Measurements from ENCODE around the gene RBP3. TPM values are rescaled to one million over a fixed set of nuclear protein-coding genes. Genes with fewer than 3 reads are reported as not detected.
A peak's percentile ranks its signal among the peaks of the same experiment; 100 is the strongest.

RBP3 gene
- polyA plus RNA-seq, 1 donor from 2014 or later = not detected

- Histone ChIP-seq H3K36me3 (ENCODE audit: insufficient read depth, low read length) (no peaks in the 10 kb centered on the region), H3K27ac (ENCODE audit: low read length) (no peak overlapping the region), H3F3A (ENCODE audit: insufficient read depth, low read length, poor library complexity, severe bottlenecking) (no peaks in the 10 kb centered on the region), H4K20me1 (ENCODE audit: insufficient read depth) (no peaks in the 10 kb centered on the region), H3K27me3 (ENCODE audit: insufficient read depth, low read depth, low read length) (no peaks in the 10 kb centered on the region), H3K79me2 (replicated peaks; ENCODE audit: insufficient read depth, low read length) (no peaks in the 10 kb centered on the region), H3K9me2 (ENCODE audit: insufficient read depth, low read length) (no peaks in the 10 kb centered on the region), H2AFZ (ENCODE audit: low read depth, low read length) (no peak overlapping the region), H3K4me3 (ENCODE audit: low read length) (no peak overlapping the region), H3K9me3 (ENCODE audit: low read length) (no peaks in the 10 kb centered on the region), H3K4me2 (ENCODE audit: low read length) (no peak overlapping the region), H3K9ac (ENCODE audit: low read length) (no peak overlapping the region)
- no peak for TF ChIP-seq TAF1 (IDR thresholded peaks at IDR 0.05; ENCODE audit: low read depth)
- no peak for TF ChIP-seq EZH2 (IDR thresholded peaks at IDR 0.05; ENCODE audit: borderline replicate concordance, insufficient read depth, low read length, poor library complexity, severe bottlenecking)
- no peak for TF ChIP-seq EP300 (conservative IDR thresholded peaks at IDR 0.05; ENCODE audit: poor library complexity, severe bottlenecking)
- TF ChIP-seq, protein P1, sequence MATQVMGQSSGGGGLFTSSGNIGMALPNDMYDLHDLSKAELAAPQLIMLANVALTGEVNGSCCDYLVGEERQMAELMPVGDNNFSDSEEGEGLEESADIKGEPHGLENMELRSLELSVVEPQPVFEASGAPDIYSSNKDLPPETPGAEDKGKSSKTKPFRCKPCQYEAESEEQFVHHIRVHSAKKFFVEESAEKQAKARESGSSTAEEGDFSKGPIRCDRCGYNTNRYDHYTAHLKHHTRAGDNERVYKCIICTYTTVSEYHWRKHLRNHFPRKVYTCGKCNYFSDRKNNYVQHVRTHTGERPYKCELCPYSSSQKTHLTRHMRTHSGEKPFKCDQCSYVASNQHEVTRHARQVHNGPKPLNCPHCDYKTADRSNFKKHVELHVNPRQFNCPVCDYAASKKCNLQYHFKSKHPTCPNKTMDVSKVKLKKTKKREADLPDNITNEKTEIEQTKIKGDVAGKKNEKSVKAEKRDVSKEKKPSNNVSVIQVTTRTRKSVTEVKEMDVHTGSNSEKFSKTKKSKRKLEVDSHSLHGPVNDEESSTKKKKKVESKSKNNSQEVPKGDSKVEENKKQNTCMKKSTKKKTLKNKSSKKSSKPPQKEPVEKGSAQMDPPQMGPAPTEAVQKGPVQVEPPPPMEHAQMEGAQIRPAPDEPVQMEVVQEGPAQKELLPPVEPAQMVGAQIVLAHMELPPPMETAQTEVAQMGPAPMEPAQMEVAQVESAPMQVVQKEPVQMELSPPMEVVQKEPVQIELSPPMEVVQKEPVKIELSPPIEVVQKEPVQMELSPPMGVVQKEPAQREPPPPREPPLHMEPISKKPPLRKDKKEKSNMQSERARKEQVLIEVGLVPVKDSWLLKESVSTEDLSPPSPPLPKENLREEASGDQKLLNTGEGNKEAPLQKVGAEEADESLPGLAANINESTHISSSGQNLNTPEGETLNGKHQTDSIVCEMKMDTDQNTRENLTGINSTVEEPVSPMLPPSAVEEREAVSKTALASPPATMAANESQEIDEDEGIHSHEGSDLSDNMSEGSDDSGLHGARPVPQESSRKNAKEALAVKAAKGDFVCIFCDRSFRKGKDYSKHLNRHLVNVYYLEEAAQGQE (IDR thresholded peaks at IDR 0.05; ENCODE audit: borderline replicate concordance) = no peak
- TF ChIP-seq, protein P2, sequence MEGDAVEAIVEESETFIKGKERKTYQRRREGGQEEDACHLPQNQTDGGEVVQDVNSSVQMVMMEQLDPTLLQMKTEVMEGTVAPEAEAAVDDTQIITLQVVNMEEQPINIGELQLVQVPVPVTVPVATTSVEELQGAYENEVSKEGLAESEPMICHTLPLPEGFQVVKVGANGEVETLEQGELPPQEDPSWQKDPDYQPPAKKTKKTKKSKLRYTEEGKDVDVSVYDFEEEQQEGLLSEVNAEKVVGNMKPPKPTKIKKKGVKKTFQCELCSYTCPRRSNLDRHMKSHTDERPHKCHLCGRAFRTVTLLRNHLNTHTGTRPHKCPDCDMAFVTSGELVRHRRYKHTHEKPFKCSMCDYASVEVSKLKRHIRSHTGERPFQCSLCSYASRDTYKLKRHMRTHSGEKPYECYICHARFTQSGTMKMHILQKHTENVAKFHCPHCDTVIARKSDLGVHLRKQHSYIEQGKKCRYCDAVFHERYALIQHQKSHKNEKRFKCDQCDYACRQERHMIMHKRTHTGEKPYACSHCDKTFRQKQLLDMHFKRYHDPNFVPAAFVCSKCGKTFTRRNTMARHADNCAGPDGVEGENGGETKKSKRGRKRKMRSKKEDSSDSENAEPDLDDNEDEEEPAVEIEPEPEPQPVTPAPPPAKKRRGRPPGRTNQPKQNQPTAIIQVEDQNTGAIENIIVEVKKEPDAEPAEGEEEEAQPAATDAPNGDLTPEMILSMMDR (IDR thresholded peaks at IDR 0.05; ENCODE audit: poor library complexity, severe bottlenecking) = no peak
- no peak for TF ChIP-seq RAD21 (conservative IDR thresholded peaks at IDR 0.05)
- no peak for TF ChIP-seq POLR2AphosphoS5 (IDR thresholded peaks at IDR 0.05)
Measured at GRCh38 chr10:47311193-47311931, 36.8 kb upstream of the RBP3 start.

DNA sequence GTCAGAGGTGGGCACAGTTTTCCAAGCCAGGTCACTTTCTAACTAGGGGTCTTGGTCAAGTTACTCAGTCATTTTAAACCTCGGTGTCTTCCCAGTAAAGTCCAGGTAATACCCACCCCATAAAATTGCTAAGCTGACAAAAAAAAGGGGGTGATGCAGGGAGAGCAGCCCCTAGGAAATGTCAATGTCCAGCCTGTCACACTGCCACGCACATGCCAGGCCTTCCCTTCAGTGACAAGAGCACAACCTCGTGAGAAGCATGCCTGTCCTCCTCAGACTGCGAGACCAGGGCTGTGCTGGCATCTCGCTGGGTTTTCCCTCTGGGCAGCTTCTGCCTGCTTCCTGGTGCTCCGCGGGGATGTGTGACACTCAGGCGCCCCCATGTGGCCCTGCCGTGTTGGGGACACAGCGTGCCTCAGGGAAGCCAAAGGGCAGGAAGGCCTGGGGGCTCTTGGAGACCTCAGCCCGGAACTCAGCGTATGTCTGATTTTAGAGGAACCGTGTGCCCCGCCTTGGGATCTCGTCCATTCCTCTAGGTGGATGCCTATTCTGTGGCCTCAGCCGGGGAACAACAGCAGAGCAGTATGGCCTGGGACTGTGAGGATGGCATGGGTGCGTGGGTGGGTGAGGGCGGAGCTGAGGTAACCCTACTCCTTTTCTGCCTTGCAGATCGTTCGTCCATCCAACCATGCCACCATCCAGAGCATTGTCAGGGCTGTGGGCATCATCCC is 36.1 kb upstream of the RBP3 start:
- no peaks in the 10 kb centered on the region for H4K20me1 ChIP-seq (ENCODE audit: insufficient read depth)
- no peaks in the 10 kb centered on the region for H3K36me3 ChIP-seq (ENCODE audit: insufficient read depth, low read length)
- TF ChIP-seq RAD21 (conservative IDR thresholded peaks at IDR 0.05) (peak; percentile 91), EP300 (conservative IDR thresholded peaks at IDR 0.05; ENCODE audit: poor library complexity, severe bottlenecking) (no peak), EZH2 (IDR thresholded peaks at IDR 0.05; ENCODE audit: borderline replicate concordance, insufficient read depth, low read length, poor library complexity, severe bottlenecking) (no peak), TAF1 (IDR thresholded peaks at IDR 0.05; ENCODE audit: low read depth) (no peak), SMC3 (conservative IDR thresholded peaks at IDR 0.05; ENCODE audit: poor library complexity) (peak; percentile 94), POLR2AphosphoS5 (IDR thresholded peaks at IDR 0.05) (no peak), MXI1 (conservative IDR thresholded peaks at IDR 0.05; ENCODE audit: poor library complexity, severe bottlenecking) (no peak)
- TF ChIP-seq, protein P1 (IDR thresholded peaks at IDR 0.05; ENCODE audit: borderline replicate concordance) = no peak
- TF ChIP-seq, protein P2 (IDR thresholded peaks at IDR 0.05; ENCODE audit: poor library complexity, severe bottlenecking) = peak; percentile 90
- H2AFZ ChIP-seq (ENCODE audit: low read depth, low read length) = no peak overlapping the region
- no peak overlapping the region for H3K9ac ChIP-seq (ENCODE audit: low read length)
- no peaks in the 10 kb centered on the region for H3F3A ChIP-seq (ENCODE audit: insufficient read depth, low read length, poor library complexity, severe bottlenecking)
- H3K4me2 ChIP-seq (ENCODE audit: low read length) = no peak overlapping the region
- H3K9me3 ChIP-seq (ENCODE audit: low read length) = no peaks in the 10 kb centered on the region
- no peaks in the 10 kb centered on the region for H3K79me2 ChIP-seq (replicated peaks; ENCODE audit: insufficient read depth, low read length)
- H3K27me3 ChIP-seq (ENCODE audit: insufficient read depth, low read depth, low read length) = no peaks in the 10 kb centered on the region
- H3K27ac ChIP-seq (ENCODE audit: low read length) = no peak overlapping the region
- no peaks in the 10 kb centered on the region for H3K9me2 ChIP-seq (ENCODE audit: insufficient read depth, low read length)
- H3K4me3 ChIP-seq (ENCODE audit: low read length) = no peak overlapping the region

All from neural cell (in vitro differentiated cells).